Measurements from ENCODE around the gene KLK8.
"Not testable (repeated sequence)": the region's sequence is repeated elsewhere in the genome, so short reads cannot be mapped to it uniquely, and the experiment has no call there.

GRCh38 chr19:50984416-50984815 lies 17.0 kb downstream of the KLK8 start:
- TF ChIP-seq, protein P1, sequence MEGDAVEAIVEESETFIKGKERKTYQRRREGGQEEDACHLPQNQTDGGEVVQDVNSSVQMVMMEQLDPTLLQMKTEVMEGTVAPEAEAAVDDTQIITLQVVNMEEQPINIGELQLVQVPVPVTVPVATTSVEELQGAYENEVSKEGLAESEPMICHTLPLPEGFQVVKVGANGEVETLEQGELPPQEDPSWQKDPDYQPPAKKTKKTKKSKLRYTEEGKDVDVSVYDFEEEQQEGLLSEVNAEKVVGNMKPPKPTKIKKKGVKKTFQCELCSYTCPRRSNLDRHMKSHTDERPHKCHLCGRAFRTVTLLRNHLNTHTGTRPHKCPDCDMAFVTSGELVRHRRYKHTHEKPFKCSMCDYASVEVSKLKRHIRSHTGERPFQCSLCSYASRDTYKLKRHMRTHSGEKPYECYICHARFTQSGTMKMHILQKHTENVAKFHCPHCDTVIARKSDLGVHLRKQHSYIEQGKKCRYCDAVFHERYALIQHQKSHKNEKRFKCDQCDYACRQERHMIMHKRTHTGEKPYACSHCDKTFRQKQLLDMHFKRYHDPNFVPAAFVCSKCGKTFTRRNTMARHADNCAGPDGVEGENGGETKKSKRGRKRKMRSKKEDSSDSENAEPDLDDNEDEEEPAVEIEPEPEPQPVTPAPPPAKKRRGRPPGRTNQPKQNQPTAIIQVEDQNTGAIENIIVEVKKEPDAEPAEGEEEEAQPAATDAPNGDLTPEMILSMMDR (IDR thresholded peaks at IDR 0.05) = not testable (repeated sequence)
- TF ChIP-seq POLR2AphosphoS5 (IDR thresholded peaks at IDR 0.05) = not testable (repeated sequence)

Measured in sigmoid colon (tissue), 4 donors.